ENCODE measurements around the gene NF2.

Gene NF2

DNA sequence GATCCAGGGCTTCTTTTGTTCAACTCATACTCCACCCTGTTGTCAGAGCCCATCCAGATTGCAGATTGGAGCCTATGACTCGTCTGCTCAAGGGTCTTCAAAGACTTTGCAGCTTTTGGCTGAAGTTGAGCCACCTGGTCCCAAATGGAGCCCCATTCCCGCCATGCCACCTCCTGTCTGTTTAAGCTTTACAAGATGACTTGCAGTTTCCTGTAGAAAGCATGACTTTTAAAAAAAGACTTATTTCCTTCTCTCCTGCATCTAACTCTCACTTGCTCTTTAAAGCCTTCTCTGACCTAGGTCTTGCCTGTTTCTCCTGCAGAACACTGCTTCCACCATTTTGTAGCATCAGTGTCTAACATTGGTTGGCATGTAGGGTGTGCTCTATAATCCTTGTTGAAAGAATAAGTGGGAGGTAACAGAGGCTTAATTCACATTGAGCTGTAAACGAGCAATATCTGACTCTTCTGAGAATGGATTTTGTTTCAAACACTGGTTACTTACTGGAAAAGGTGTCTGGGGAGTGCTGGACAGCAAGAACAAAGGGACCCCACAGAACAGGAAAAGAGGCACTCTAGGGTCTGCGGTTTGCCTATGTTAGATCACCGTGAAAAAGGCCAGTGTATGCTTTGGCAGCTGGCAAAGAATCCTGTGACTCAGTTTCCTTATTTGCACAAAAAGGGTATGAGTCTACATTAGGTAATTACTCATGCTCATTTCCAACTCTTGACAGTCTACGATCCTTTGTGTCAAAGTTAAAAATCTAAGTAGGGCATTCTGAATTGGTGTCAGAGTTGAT lies 30.3 kb downstream of the NF2 start:
- FAIRE-seq, result no peak

DNA sequence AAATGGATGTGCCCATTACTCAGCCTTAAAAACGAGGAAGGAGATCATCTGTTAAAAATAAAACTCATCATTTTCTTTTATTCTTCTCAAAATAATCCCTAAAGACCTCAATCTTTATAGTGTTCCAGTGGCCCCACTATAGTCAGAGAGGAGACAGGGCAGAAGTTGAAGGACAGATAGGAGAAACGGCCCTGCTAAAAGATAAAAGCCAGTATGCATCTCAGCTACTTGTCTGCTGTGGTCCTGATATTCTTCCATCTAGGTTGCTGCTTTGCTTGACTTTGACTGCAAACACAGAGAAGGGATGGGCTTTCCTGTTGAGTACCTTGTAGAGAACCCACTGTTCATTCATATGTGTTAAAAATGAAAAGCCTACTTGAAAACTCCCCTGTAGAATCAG lies 31.4 kb downstream of the NF2 start:
- FAIRE-seq, result peak; percentile 65

DNA sequence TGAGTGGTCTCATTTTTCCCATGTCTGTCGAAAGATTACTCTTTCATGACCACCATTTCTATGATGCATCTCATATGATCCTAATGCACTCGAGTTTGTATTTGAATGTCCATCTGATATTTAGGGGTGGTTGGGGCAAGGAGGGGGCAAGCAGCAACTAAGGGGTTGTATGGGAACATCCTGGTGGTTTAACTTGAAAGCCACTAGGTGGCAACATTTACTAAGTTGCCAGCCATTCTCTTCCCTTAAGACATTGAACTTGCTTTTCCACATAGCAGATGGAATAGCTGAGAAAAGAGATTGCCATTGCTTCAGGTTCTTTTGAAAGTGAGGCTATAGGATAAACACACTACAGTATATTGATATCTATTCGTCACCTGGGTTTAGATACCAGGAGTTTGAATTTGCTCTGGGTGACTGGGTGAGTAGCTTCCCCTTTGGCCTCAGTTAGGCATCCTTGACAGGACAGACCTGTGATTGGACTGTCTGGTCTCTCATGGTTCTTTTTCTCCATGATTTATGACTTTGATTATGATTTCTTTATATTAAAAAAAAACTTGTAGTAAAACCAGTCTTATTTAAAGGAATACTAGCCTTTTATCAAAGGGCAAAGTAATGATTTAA lies 32.4 kb downstream of the NF2 start:
- FAIRE-seq, result peak; percentile 91

DNA sequence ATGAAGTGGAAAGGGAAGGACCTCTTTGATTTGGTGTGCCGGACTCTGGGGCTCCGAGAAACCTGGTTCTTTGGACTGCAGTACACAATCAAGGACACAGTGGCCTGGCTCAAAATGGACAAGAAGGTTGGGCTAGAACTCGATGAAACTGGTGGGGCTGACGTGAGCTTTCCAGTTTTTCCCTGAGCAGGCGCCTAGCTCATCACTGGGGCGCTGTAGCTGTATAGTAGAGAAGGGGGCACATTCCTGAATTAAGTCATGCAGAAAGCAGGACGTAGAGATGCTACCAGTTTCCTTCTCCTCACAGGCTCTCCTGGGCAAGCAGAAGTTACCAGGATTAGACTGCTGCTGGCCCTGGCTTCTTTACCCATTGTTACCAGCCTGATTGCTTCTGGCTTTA lies 33.3 kb downstream of the NF2 start:
- no peak for FAIRE-seq

DNA sequence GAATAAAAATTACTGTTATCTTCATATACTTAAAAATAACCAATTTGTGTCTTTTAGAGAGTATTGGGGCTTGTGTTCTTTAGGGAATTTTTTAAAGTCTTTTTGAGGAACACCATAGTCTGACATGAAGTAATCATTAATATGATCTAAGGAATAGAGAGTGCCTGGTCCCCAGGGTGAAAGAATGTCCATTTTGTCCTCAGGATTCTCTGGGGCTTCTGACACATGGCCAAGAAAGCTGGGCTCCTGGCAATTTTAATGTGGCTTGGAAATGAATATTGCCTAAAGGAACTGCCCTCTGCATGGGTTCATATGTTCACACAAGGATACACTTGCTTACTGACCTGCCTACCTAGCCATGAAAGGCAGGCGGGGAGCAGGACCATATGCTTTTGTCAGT lies 33.7 kb downstream of the NF2 start:
- no peak for FAIRE-seq

DNA sequence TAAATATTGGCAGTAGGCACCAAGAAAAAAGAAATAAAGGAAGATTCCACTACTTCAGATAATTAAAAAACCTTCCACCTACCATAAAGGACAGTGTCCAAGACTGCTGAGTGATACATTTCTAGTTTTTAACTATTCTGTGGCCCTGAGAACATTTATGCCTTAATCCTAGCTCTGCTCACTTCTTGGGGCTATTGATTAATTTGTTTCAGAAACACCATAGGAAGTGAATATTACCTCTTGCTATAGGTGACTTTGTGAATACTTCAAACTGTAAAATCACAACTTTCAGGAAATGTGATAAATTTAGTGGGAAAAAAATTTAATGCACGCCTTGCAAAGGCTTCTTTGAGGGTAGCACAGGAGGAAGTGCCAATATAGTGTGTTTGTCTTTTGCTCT lies 35.2 kb downstream of the NF2 start:
- FAIRE-seq, result no peak

DNA sequence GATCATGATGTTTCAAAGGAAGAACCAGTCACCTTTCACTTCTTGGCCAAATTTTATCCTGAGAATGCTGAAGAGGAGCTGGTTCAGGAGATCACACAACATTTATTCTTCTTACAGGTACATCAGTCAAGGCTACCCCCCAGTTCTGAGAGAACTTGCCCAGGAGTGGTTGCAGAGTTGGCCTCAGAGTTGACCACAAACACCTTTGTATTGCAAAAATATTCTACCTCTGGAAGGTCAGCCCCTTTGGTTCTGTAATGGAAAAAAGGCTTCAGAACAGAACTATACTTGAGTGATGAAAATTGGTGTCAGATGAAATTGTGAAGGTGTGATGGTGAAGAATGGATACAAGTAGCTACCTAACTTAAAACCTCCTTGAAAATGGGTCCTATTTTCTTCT lies 35.7 kb downstream of the NF2 start:
- no peak for FAIRE-seq

DNA sequence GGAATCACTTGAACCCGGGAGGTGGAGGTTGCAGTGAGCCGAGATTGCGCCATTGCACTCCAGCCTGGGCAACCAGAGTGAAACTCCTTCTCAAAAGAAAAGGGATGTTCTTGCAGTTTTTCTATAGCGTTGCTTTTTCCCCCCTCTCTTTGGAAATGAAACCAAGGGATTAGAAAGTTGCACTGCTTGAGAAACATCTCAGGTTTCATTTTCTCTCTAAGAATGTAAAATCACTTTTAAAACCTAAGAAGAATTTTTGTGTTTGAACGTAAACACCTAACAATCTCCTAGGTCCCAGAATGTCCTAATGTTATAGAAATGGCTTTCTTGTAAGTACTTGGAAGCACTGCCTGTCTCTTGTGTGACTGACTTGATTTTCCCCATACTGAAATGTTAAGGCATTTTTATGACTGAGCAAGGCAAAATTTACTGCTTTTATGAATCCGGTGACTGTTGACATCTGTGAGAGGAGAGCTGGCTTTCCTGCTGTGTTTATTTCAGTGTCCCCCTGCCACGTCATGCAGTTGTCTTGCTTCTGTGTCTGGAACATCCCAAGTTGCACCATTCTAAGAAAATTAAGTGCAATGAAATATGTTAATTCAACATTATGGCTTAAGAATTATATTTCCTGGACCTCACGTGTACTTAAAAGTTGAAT lies 37.7 kb downstream of the NF2 start:
- no peak for FAIRE-seq

DNA sequence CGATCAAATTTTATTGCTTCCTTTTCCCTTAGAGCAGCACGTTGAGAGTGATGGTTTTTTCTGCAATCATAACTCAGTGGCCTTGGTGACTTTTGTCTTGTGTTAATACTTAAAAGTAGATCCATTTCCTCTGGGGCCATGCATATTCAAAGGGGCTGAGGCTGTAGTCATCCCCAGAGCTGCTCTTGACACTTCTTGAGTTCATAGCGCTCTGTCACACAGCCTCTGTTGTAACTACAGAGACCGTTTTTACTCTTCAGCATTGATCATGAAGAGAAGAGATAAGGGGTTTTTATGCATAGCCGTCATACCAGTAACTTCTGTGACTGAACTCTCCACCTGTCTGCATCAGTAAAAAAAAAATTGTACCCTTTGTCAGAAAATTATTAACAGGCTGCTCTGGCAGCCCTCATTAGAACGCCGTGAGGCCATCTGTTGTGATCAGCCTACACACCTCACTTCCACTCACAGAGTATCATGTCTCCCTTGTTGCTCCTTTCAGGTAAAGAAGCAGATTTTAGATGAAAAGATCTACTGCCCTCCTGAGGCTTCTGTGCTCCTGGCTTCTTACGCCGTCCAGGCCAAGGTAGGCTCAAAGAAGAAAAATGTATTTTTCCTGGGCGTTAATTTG lies 38.4 kb downstream of the NF2 start:
- FAIRE-seq, result no peak

DNA sequence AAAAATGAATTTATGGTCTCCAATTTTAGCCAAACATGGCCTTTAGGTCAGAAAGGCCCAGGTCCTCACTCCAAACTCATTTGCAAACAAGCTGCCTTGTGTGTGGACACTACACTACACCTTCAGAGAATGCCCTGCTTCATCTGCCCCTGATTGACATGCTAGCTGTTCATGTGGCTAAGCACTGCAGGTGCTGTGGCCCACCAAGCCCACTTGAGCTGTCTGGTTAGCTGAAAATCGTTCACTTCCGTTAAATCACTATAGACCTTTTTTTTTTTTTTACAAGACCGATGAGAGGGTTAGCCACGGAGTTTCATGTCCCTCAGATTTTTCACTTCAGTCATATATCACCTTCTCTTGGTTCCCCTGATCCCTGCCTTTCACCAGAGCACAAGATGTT lies 39.3 kb downstream of the NF2 start:
- no peak for FAIRE-seq

DNA sequence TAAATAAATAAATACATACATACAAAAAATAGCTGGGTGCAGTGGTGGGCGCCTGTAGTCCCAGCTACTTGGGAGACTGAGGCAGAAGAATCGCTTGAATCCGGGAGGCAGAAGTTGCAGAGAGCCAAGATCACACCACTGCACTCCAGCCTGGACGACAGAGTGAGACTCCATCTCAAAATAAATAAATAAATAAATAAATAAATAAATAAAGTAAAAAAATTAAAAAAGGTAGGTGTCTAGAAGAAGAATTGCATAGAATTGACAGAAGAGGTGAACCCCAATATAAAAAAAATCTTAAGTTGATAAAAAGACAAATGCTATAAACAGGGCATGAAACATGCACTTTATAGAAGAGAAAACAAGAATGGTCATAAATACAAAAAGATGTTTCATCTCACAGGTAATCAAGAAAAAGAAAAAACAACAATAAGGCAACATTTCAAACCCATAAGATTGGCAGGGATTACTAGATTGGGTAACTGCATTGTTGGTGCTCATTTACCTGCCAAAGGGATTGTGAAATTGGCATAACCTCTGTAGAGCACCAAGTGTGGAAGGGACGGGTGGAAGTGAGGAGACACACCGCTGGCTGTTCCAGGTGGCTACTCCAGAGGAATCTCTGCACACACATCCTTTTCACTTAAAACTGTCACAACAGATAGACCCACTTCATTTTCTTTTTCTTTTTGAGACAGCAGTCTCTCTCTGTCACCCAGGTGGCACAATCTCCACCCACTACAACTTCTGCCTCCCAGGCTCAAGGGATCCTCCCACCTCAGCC lies 44.7 kb downstream of the NF2 start:
- FAIRE-seq, result no peak

DNA sequence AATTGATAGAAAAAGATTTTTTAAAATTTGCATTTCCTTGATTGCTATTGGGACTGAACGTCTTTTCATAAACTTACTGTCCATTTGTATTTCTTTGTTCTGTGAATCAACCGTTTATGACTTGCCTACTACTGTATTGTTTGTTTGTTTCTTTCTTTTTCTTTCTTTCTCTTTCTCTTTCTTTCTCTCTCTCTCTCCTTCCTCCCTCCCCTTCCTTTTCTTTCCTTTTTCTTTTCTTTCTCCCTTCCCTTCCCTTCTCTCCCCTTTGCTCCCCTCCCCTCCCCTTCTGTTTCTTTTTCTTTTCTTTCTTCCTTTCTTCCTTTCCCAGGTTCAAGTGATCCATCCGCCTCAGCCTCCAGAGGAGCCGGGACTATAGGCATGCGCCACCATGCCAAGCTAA lies 46.9 kb downstream of the NF2 start:
- no peak for FAIRE-seq

DNA sequence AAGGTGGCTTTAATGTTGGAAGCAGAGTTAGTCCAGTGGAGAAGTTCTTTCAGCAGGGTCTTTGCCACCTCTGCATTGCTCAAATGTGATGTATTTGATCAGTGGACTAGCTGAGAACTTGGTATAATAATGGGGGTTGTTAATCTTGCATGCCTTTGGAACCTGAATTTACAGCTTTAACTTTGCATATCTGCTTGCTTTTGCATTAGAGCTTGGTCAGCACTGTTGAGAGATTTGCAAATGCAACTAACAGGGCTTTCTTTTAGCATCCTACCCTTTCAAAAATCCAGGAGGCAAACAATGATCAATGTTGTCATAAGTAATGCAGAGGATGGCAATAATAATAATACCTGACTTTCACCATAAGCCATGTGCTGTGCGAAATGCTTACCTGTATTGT lies 48.2 kb downstream of the NF2 start:
- no peak for FAIRE-seq

DNA sequence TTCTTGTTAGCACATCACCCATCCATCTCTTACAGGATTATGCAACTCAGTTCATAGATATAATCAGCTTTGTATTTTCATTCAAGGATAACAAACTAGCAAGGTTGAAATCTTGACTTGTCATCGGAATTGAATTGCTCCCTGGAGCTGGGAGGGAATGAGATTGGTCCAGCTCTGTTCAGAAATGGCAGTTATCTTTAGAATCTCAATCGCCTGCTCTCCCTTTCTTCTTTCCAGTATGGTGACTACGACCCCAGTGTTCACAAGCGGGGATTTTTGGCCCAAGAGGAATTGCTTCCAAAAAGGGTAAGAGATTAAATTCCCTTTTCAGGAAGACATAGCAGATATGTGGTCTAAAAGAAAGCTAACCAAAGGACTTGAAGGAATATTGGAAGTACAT lies 51.0 kb downstream of the NF2 start:
- FAIRE-seq, result no peak

DNA sequence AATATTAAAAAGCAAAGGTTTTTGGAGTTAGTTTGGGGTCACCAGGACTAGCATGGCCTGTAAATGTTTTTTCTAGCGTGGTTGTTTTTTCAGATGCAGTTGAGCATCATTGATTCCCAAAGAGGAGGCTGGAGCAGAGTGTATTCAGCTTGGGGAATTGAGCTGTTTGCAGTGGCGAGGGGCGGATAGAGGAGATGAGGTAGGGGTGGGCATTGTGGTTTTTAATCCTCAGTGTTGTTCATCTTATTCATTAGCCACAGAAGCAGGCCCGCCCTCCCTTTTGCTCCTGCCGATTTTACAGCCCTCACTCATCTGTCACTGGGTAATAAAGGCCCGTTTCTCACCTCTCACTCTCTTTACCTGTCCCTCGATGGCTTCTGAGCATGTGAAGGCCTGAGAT lies 51.4 kb downstream of the NF2 start:
- no peak for FAIRE-seq

DNA sequence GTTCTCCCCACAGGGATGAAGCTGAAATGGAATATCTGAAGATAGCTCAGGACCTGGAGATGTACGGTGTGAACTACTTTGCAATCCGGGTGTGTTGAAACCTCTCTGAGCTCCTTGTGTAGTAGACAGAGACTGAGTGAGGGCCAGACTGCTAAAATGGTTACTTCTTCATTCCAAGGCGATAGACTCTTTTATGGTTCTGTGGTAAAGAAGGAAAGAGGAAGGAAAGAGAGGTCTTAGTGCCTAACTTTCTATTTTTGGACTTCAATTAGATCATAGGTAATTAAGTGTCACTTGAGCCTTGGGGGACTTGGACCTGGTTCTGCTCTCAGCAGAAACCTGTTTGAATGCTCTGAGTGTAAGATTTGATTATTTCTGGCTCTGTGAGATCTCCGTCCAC lies 54.7 kb downstream of the NF2 start:
- no peak for FAIRE-seq

DNA sequence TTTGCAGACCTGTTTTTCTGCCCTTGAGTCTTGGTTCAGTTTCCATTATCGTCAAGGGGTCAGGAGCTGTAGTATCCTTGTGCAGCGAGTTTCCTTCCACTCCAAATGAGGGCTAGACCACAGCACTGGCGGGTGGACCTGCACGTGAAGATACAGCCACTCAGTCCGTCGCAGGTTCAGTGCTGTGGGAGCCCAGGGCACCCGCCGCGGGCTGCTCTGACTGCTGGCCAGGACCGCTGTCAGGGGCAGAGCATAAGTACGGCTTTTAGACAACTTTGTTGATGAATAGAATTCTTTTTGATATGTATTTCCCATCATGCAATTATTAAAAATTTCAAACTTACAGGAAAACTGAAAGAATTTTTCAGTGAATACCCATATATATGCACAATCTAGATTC lies 56.6 kb downstream of the NF2 start:
- no peak for FAIRE-seq

DNA sequence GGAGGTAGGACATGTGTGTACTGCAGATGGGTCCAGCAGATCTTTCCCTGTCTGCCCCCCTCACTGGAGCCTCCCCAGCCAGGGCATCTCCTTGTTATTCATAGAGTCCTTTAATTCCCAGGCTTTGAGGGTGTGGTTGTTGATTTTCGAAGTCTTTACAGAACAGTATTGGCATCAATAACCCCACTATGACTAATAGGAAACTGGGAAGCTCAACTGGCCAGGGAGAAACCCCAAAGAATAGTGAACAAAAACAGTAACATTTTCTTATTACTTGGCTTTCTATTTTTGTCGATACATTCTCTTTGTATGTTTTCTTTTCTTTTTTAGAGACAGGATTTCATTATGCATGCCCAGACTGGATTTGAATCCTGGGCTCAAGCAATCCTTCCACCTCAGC lies 57.9 kb downstream of the NF2 start:
- FAIRE-seq, result no peak

DNA sequence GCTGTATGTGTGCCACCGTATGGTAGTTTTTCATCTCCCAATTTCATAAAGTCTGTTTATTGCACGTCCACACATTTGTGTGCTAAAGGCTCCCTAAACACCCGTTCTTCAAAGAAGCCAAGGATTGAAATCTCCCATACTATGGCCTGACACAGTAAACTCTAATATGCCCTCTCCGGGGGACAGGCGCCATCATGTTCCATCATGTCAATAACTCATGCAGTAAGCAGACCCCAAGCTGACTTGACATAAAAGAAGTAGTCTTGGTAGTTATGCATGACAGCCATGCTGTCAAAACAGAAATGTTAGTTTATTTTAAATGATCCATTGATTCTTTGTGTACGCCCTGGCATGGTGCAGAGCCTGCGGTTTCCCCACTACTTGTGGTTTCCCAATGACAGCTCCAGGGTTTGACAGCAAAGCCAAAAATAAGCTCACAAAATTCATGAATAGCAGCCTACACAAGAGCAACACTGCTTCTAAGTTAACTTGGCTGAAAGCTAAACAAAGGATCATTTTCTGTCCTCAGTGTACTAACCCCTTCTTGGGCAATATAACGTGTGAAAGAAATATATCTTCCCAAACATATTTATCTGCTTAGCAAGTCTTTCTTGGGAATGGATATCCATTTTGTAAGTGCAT lies 59.9 kb downstream of the NF2 start:
- no peak for FAIRE-seq

DNA sequence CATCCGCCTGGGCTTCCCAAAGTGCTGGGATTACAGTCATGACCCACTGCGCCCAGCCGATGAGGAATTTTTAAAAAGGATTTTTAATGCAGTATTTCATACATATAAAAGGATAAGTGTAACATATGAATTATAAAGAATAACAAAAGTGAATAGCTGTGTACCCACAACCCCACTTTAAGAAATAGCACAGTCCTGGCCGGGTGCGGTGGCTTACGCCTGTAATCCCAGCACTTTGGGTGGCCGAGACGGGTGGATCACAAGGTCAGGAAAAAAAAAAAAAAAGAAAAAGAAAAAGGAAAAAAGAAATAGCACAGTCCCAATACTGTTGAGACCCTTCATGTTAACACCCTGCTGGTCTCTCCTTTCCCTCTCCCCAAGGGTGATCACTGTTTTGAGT lies 62.1 kb downstream of the NF2 start:
- FAIRE-seq, result no peak

DNA sequence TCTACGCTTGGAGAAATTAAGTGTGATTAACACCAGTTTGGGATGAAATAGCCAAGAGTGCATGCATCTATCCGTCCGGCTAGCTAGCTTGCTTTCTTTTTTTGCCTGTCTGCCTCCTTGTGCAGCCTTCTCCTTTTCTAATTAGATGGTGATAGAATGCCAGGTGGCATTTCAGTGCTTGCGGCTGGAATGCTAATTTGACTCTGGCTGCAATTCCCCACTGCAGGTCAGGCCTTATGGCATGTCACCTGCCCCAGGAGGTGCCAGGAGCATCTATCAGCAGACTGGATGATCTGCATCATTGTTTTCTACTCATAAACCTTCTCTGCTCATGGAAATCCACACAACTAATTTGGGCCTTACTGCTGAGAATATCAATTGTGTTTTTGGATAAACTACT lies 65.2 kb downstream of the NF2 start:
- no peak for FAIRE-seq

DNA sequence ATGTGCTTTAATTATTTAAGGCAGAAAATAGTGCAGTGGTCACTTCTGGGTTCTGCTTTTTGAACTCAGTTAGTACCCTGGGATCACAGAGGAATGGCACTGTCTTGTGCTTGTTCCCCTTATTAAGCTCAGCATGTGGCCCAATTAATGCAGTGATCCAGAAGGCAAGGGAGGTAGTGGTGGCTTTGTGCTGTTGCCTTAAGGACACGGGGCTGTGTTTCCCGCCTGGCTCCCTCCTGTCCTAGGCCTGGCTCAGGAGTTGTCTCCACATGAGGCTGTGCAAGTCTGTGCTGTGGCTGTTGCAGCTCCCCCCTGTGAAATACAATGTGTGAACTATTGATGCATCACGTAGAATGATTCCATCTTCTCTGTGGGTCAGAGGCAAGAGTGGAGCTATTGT lies 67.2 kb downstream of the NF2 start:
- FAIRE-seq, result no peak
